ENCODE results near the gene FBXL5.

GRCh38 chr4:15673337-15673736 lies 18.2 kb upstream of the FBXL5 start:
- TF ChIP-seq EZH2phosphoT487 (IDR thresholded peaks at IDR 0.05; ENCODE audit: borderline replicate concordance, low read depth, low read length) = no peak
- no peak for TF ChIP-seq CTCF (conservative IDR thresholded peaks at IDR 0.05; ENCODE audit: low read length)
